GM18520 (cell line): Measurements from ENCODE around the gene ZC3HAV1.
"Not testable (repeated sequence)": the region's sequence is repeated elsewhere in the genome, so short reads cannot be mapped to it uniquely, and the experiment has no call there.

Source experiments
- ATAC-seq: cut with Tn5 transposase; IDR thresholded peaks from one replicate; pipeline ENCODE4 v1.9.1; 2021; ENCODE audit not compliant: unreplicated experiment

The ZC3HAV1 gene

GRCh38 chr7:139026551-139026950 is 83.0 kb downstream of the ZC3HAV1 start:
- ATAC-seq = no peak

DNA sequence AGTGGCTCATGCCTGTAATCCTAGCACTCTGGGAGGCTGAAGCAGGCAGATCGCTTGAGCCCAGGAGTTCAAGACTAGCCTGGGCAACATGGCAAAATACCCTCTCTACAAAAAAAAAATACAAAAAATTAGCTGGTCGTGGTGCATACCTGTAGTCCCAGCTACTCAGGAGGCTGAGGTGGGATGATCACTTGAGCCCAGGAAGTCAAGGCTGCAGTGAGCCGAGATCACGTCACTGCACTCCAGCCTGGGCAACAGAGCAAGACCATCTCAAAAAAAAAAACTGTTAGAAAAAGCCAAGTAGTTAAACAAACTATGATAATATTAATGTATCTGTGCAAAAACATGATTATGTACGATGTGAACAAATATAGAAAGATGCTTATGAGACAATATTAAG is 83.7 kb downstream of the ZC3HAV1 start:
- ATAC-seq = not testable (repeated sequence)

- ATAC-seq = no peak
Measured at GRCh38 chr7:139023076-139023475, 86.4 kb downstream of the ZC3HAV1 start.

GRCh38 chr7:139022286-139022685 is 87.2 kb downstream of the ZC3HAV1 start:
- ATAC-seq = no peak

DNA sequence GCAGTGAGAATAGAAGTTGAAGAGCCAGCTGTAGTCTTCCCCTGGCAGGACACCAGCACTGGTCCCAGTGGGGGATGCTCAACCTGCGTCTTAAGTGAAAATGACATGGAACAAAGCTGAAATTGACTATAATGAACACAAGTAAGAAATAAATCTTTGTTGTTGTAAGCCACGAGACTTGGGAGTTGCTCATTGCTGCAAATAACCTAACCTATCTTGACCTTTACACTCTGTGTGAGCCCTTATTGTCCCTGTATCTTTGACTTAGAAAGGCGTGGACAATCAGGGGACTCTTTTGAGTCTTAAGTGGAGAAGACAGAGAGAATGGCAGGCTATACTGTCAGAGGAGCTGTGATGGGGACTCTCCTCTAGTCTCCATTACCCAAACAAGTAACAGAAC is 90.6 kb downstream of the ZC3HAV1 start:
- ATAC-seq = no peak

DNA sequence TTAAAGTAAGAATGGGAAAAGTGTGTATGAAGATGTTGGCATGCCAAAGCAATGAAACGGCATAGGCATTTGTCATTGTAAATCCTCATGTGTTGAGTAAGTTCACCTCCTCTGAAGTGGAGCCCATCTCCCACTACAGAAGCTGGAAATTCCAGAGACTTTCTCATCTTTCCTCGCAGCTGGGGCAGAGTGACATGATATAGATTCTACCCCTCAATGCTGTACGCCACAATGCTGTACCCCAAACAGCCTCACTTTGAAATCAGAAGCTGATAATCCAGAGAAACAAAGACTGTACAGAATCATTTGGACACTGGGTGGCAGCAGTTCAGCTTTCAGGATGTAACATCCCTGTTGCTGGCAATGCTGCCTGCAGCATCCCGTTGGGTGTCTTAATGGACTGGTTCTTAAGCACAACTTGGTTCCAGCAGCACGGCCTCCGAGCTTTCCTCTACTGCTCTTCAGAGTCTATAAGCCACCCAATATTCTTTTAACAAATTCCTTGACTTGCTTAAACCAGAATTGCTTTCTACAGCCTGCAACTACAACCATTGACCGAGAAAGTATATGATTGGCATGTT is 92.5 kb downstream of the ZC3HAV1 start:
- ATAC-seq = no peak

GRCh38 chr7:139011373-139011772 is 98.1 kb downstream of the ZC3HAV1 start:
- no peak for ATAC-seq

GRCh38 chr7:139004321-139005090 is 105.0 kb downstream of the ZC3HAV1 start:
- no peak for ATAC-seq

DNA sequence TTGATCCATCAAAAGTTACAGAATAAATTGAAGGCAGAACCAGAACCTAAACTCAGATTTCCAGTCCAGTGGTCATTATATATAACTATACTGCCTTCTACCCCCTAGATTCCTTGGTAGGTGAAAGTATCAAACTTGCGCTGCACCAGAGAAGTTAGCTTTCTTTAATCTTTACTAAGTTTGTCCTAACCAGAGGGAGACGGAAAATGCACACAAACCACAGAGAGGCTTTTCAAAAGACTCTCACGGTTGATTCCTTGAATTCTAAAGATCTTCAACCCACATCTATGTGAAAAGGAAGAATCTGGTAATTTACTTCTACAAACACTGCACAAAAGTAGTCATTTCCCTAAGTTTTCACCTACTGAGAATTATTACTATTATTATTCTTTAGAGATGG is 110.1 kb downstream of the ZC3HAV1 start:
- ATAC-seq = no peak
